Mucosa of rectum (tissue), 2 donors: ENCODE measurements around the gene KIAA0930.

ENCODE experiments used
- H3K27ac ChIP-seq, 2 donors: one replicate each; pipeline ENCODE4 v1.7.0; 2013; ENCODE audit warnings: inconsistent platforms in 2 of 2, low read depth in 2 of 2, low read length in 2 of 2
- H3K27me3 ChIP-seq, 2 donors: one replicate each; pipeline ENCODE4 v1.7.0; 2013; ENCODE audit warnings: low read length in 2 of 2; ENCODE audit not compliant: control insufficient read depth in 2 of 2, insufficient read depth in 2 of 2
- H3K36me3 ChIP-seq, 2 donors: one replicate each; pipeline ENCODE4 v1.7.0; 2013; ENCODE audit warnings: low read length in 2 of 2; ENCODE audit not compliant: control insufficient read depth in 2 of 2, insufficient read depth in 2 of 2
- H3K4me1 ChIP-seq, 2 donors: one replicate each; pipeline ENCODE4 v1.7.0; 2013; ENCODE audit warnings: low read length in 2 of 2, mild to moderate bottlenecking in 1 of 2; ENCODE audit not compliant: control insufficient read depth in 2 of 2, insufficient read depth in 2 of 2
- H3K4me3 ChIP-seq, 2 donors: one replicate each; pipeline ENCODE4 v1.7.0; 2013; ENCODE audit warnings: low read length in 2 of 2
- H3K9ac ChIP-seq, 2 donors: one replicate each; pipeline ENCODE4 v1.7.0; 2013; ENCODE audit warnings: low read length in 2 of 2, low read depth in 1 of 2, mild to moderate bottlenecking in 1 of 2
- H3K9me3 ChIP-seq, 2 donors: one replicate each; pipeline ENCODE4 v1.7.0; 2013; ENCODE audit warnings: low read length in 2 of 2; ENCODE audit not compliant: control insufficient read depth in 2 of 2
- donor health status: healthy.
- donor health status: Normal muscosa, but diverticular disease.

Gene KIAA0930

DNA sequence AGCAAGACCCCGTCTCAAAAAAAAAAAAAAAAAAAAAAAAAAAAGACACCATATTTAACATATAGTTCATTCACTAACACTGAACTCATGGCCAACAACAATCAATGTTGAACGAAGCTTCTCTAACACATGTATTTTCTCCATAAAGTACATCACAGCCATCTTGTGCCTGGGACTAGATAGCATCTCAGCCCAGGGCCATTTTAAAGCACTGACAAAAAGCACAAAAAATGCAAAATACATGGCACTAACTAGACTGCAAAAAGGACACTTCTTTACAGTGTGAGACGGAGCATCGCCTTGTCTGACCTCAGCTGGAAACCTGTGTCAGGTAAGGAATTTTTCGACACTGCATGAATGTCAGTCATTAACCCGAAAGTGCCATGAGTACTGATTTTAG, 23.3 kb downstream of the KIAA0930 start:
- H3K27me3 ChIP-seq = no peaks in the 10 kb centered on the region
- no peak overlapping the region for H3K9ac ChIP-seq
- no peak overlapping the region for H3K27ac ChIP-seq
- H3K4me3 ChIP-seq = no peak overlapping the region
- H3K4me1 ChIP-seq = peaks cover 0 to 7% of the 10 kb centered on the region in 2 donors
- no peaks in the 10 kb centered on the region for H3K9me3 ChIP-seq
- no peaks in the 10 kb centered on the region for H3K36me3 ChIP-seq

DNA sequence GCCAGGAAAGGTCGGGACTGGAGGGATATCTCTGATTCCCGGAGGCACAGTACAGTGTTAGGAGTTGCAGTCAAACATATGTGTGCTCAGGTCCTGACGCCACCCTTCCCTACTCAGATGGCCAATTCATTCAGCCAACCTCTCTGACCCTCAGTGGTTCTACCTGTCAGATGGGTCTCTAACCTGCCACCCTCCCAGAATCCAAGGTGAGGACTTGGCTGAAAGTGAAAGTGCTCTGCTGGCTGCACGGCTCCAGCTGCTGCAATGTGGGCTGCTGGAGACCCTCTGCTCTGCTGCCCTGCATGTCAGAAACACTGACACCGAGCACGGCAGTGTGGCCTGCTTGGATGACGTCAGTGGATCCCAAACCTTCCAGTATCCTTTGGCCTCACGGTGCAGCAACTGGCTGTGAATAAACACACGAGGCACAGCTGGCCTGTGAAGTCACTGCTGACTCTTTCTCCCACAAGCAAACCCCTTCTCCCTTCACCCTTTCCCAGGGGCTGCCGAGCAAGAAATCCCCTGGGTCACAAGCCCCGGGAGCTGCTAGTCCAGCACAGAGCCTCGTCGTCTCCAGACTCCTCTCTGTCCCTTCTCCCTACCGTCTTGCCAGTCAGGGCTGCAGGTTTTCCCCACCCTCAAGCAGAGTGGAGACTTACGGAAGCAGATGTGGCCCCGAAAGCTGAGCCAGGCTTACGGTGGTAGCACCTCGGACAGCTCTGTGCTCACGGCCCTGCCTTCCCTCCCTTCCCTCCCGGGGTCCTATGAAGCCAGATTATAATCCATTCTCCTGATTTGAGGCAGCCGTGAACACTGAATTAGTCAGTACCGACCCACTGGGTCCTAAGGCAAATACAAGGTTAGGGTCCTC, 24.3 kb downstream of the KIAA0930 start:
- Histone ChIP-seq H3K9ac (no peak overlapping the region), H3K36me3 (no peaks in the 10 kb centered on the region), H3K4me3 (no peak overlapping the region), H3K4me1 (peaks cover 0 to 7% of the 10 kb centered on the region in 2 donors), H3K9me3 (no peaks in the 10 kb centered on the region), H3K27ac (no peak overlapping the region), H3K27me3 (no peaks in the 10 kb centered on the region)

DNA sequence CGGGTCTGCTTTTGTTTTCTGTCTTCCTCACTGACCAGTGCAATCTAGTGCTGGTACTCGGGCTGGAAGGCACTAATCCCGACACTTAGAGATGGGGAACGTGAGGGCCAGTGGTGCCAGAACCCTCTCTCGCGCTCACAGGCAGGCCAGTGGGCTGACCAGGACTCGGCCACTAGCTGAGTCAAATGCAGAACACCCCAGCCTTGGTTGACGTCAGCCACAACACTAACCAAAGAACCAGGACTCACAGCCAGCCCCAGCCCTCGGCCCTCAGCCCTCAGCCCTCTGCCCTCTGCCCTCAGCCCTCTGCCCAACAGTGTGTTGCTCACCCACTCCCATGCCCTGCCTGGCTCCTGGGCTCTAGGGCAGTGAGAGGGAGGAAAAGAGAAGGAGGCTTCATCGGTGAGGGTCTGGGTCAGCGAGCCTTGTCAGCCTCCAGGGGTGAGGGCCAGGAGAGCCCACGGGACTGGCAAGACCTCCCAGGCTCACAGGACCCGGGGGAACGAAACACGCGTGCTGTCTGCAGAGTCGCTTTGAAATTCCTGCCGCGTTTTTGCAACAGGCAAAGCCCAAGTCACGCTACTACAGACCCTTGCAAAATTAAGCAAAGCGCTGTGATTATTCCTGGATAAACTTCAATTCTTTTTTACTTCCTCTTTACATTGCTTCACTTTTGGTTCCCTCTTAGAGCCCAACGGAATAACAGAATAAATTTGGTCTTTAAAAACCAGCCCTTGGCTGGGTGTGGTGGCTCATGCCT, 27.5 kb downstream of the KIAA0930 start:
- no peaks in the 10 kb centered on the region for H3K9me3 ChIP-seq
- H3K27ac ChIP-seq = peak overlapping the region; percentile 42 to 48
- H3K9ac ChIP-seq = no peak overlapping the region
- H3K27me3 ChIP-seq = no peaks in the 10 kb centered on the region
- H3K4me3 ChIP-seq = no peak overlapping the region
- H3K36me3 ChIP-seq = peaks cover 0 to 1% of the 10 kb centered on the region in 2 donors
- H3K4me1 ChIP-seq = peaks cover 0 to 9% of the 10 kb centered on the region in 2 donors

- Histone ChIP-seq H3K4me1 (peaks cover 0 to 9% of the 10 kb centered on the region in 2 donors), H3K27me3 (no peaks in the 10 kb centered on the region), H3K36me3 (peaks cover 0 to 3% of the 10 kb centered on the region in 2 donors), H3K9ac (peak overlapping the region in 1 of 2 donors; percentile 32), H3K27ac (peak overlapping the region; percentile 46 to 52), H3K4me3 (peak overlapping the region; percentile 26 to 41), H3K9me3 (no peaks in the 10 kb centered on the region)
These were observed 28.4 kb downstream of the KIAA0930 start for GRCh38 chr22:45212306-45212709.

DNA sequence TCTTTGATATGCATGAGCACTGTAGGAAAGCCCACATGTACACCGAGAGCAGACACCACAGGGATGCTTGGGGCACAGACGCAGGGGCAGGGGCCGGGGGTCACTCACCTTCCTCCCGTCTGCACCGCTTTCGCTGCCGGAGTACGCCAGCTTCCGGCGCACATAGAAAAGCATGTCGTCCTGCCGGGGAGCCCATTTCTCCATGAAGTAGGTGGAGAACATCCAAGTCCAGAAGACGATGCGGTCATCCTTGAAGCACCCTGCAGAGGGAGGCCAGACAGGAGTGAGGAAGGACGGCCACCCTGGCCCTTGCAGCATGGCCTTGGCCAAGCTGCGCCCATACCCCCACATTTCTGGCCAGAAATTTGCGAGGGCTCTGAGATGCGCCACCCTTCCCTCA, 28.8 kb downstream of the KIAA0930 start:
- H3K4me1 ChIP-seq = peaks cover 0 to 9% of the 10 kb centered on the region in 2 donors
- H3K9ac ChIP-seq = no peak overlapping the region
- H3K27me3 ChIP-seq = no peaks in the 10 kb centered on the region
- peaks cover 0 to 3% of the 10 kb centered on the region in 2 donors for H3K36me3 ChIP-seq
- peak overlapping the region; percentile 46 to 52 for H3K27ac ChIP-seq
- H3K4me3 ChIP-seq = peak overlapping the region; percentile 26 to 41
- H3K9me3 ChIP-seq = no peaks in the 10 kb centered on the region

GRCh38 chr22:45211435-45211834, 29.3 kb downstream of the KIAA0930 start:
- Histone ChIP-seq H3K9ac (no peak overlapping the region), H3K36me3 (peaks cover 0 to 3% of the 10 kb centered on the region in 2 donors), H3K4me1 (peaks cover 0 to 9% of the 10 kb centered on the region in 2 donors), H3K4me3 (peak overlapping the region; percentile 0 to 41), H3K9me3 (no peaks in the 10 kb centered on the region), H3K27me3 (no peaks in the 10 kb centered on the region), H3K27ac (no peak overlapping the region)

DNA sequence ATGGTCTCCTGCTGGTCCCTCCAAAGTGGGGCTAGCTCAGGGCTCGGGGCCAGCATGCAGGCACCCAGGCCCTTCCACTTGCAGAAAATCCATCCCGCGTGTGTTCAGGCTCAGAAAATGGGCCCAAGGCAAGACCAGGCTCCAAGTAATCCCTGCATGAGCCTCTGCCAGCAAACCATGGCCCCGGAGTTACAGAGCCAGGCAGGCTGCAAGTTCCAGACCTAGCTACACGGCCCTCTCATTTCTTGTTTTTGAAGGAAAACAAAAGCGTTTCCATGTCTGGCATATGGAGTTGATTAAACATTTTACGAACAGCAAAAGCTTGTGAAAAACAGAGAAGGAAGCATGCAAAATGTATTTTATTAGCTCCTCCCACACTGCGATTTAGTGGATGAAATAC, 29.7 kb downstream of the KIAA0930 start:
- Histone ChIP-seq H3K27ac (no peak overlapping the region), H3K4me1 (peaks cover 0 to 9% of the 10 kb centered on the region in 2 donors), H3K27me3 (no peaks in the 10 kb centered on the region), H3K9me3 (no peaks in the 10 kb centered on the region), H3K4me3 (no peak overlapping the region), H3K36me3 (peaks cover 0 to 3% of the 10 kb centered on the region in 2 donors), H3K9ac (no peak overlapping the region)

GRCh38 chr22:45210577-45210976, 30.1 kb downstream of the KIAA0930 start:
- Histone ChIP-seq H3K4me3 (no peak overlapping the region), H3K27me3 (no peaks in the 10 kb centered on the region), H3K4me1 (peaks cover 0 to 9% of the 10 kb centered on the region in 2 donors), H3K9me3 (no peaks in the 10 kb centered on the region), H3K36me3 (peaks cover 0 to 3% of the 10 kb centered on the region in 2 donors), H3K27ac (no peak overlapping the region), H3K9ac (no peak overlapping the region)

DNA sequence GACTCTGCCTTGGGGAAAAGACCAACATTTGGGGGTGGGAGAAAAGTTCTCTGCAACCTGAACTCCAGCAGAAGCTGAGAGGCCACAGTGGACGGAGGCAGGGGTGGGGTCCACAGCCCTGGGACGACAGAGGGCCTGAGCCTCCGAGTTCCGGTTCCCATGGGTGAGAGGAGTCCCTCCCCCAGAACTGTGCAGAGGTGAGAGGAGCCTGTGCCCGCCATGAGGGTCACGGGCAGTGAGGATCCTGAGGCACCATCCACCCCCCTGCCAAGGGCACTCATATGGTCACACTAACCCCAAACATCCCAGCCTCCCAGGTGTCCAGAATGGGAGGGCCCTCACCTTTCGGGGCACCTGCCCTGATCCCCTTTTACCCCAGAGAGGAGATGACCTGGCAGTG, 30.5 kb downstream of the KIAA0930 start:
- no peak overlapping the region for H3K4me3 ChIP-seq

More for the DNA sequence above, 30.5 kb downstream of the KIAA0930 start:
- peaks cover 0 to 9% of the 10 kb centered on the region in 2 donors for H3K4me1 ChIP-seq
- peaks cover 0 to 6% of the 10 kb centered on the region in 2 donors for H3K36me3 ChIP-seq
- no peak overlapping the region for H3K9ac ChIP-seq
- H3K27me3 ChIP-seq = no peaks in the 10 kb centered on the region
- H3K27ac ChIP-seq = no peak overlapping the region
- H3K9me3 ChIP-seq = no peaks in the 10 kb centered on the region
